Mesendoderm (in vitro differentiated cells): Measurements from ENCODE around the gene COX6B2. TPM values are rescaled to one million over a fixed set of nuclear protein-coding genes. Genes with fewer than 3 reads are reported as not detected.
"Not testable (repeated sequence)": the region's sequence is repeated elsewhere in the genome, so short reads cannot be mapped to it uniquely, and the experiment has no call there.

Experiments used
- DNase-seq: peaks from one replicate; pipeline ENCODE4 v3.0.0; 2013
- H2AK5ac ChIP-seq: 2 replicates; pipeline ENCODE4 v1.6.1; 2013; ENCODE audit warnings: low read length, inconsistent platforms
- H2BK120ac ChIP-seq: 2 replicates; pipeline ENCODE4 v1.6.1; 2013; ENCODE audit warnings: low read depth, mild to moderate bottlenecking, low read length, moderate library complexity, mixed read lengths
- H2BK15ac ChIP-seq: replicated peaks from 2 replicates; pipeline ENCODE4 v1.6.1; 2013; ENCODE audit warnings: low read depth, mild to moderate bottlenecking, moderate library complexity
- H2BK5ac ChIP-seq: 2 replicates; pipeline ENCODE4 v1.6.1; 2013; ENCODE audit warnings: low read length, inconsistent platforms
- H3K18ac ChIP-seq: 2 replicates; pipeline ENCODE4 v1.6.1; 2013; ENCODE audit warnings: mild to moderate bottlenecking, low read length, mixed read lengths
- H3K23ac ChIP-seq: one replicate; pipeline ENCODE4 v1.6.1; 2013; ENCODE audit warnings: low read length
- H3K27ac ChIP-seq: 2 replicates; pipeline ENCODE4 v1.5.1; 2013; ENCODE audit warnings: low read depth, mild to moderate bottlenecking, inconsistent platforms, low read length, moderate library complexity
- H3K27me3 ChIP-seq: 2 replicates; pipeline ENCODE4 v1.6.1; 2013; ENCODE audit warnings: low read length, control low read depth, mild to moderate bottlenecking, inconsistent platforms; ENCODE audit not compliant: insufficient read depth, poor library complexity
- H3K36me3 ChIP-seq: 2 replicates; pipeline ENCODE4 v1.6.1; 2013; ENCODE audit warnings: low read length, inconsistent platforms; ENCODE audit not compliant: control insufficient read depth, insufficient read depth
- H3K4ac ChIP-seq: one replicate; pipeline ENCODE4 v1.6.1; 2013; ENCODE audit warnings: low read depth, mild to moderate bottlenecking, low read length, moderate library complexity
- H3K4me1 ChIP-seq: 2 replicates; pipeline ENCODE4 v1.6.1; 2013; ENCODE audit warnings: low read depth, low read length, inconsistent platforms; ENCODE audit not compliant: control insufficient read depth
- H3K4me2 ChIP-seq: 2 replicates; pipeline ENCODE4 v1.6.1; 2013; ENCODE audit warnings: low read length
- H3K4me3 ChIP-seq: 2 replicates; pipeline ENCODE4 v1.5.1; 2013; ENCODE audit warnings: mild to moderate bottlenecking, low read length
- H3K56ac ChIP-seq: one replicate; pipeline ENCODE4 v1.6.1; 2013; ENCODE audit warnings: low read length
- H3K79me1 ChIP-seq: 2 replicates; pipeline ENCODE4 v1.6.1; 2013; ENCODE audit warnings: low read length, inconsistent platforms
- H3K79me2 ChIP-seq: 2 replicates; pipeline ENCODE4 v1.6.1; 2013; ENCODE audit warnings: mild to moderate bottlenecking, low read length; ENCODE audit not compliant: control insufficient read depth, insufficient read depth
- H3K9ac ChIP-seq: 2 replicates; pipeline ENCODE4 v1.6.1; 2013; ENCODE audit warnings: low read length, inconsistent platforms
- H4K5ac ChIP-seq: one replicate; pipeline ENCODE4 v1.6.1; 2013; ENCODE audit warnings: low read length
- H4K8ac ChIP-seq: one replicate; pipeline ENCODE4 v1.6.1; 2013; ENCODE audit warnings: low read depth, mild to moderate bottlenecking, control low read depth, low read length, moderate library complexity
- WGBS: extraction: QIAGEN DNeasy Blood & Tissue Kit; methylation state at CpG from one replicate; pipeline ENCODE4 v1.1.7; 2013; ENCODE audit warnings: low lambda C conversion rate, missing lambda C conversion rate; ENCODE audit not compliant: insufficient coverage; ENCODE audit errors: extremely low coverage; 5-methylcytosine and 5-hydroxymethylcytosine counted together
- polyA plus RNA-seq, 2 experiments: library from polyadenylated mRNA; stranded (reverse); fragments of 200-250 nt; gene quantifications; one replicate each; pipeline ENCODE4 v1.2.3, GENCODE V29; 2013

COX6B2 gene, protein sequence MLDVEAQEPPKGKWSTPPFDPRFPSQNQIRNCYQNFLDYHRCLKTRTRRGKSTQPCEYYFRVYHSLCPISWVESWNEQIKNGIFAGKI
- polyA plus RNA-seq (2013, experiment 1 of 2), result 0.10 TPM
- 0.10 TPM for polyA plus RNA-seq (2013, experiment 2 of 2)

DNA sequence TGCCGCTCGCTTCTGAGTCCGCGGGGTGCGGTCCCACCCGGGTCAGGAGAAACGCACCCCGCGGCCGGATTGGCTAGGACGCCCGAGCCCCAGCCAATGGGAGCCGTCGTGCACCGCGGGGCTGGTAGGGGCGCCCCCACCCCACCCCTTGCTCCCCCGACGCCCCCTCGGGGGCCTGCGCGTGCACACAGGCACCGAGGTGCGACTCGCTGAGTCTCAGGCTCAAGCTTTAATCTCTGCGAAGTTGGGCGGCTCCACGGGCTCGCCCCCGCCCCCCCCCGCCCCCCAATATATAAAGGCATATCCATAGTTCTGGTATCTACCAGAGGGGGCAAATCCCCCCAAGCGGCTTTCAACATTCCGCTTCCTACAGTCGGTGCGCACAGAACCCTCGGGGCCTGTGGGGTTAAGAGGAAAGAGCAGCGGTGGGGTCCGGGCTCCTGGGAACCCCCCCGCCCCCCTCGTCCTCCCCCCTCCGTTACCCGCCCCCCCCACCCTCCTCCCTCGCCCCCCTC lies at the start of gene COX6B2:
COX6B2 (minus strand) TSS at position 22 of the 515 bp plus-strand sequence. CDS start 198 bp downstream, outside the sequence.
- peak within 1 kb of the TSS; percentile 61 for H3K4me2 ChIP-seq
- H3K4me1 ChIP-seq, result peaks cover 3% of the 10 kb centered on the region
- no peak within 1 kb of the TSS for H2BK15ac ChIP-seq
- no peak within 1 kb of the TSS for H2AK5ac ChIP-seq
- H2BK120ac ChIP-seq, result no peak within 1 kb of the TSS
- no peak for DNase-seq
- H3K23ac ChIP-seq, result no peak within 1 kb of the TSS
- H3K79me1 ChIP-seq, result no peaks in the 10 kb centered on the region
- H3K4me3 ChIP-seq, result no peak within 1 kb of the TSS
- no peaks in the 10 kb centered on the region for H3K36me3 ChIP-seq
- H3K18ac ChIP-seq, result no peak within 1 kb of the TSS
- no CpG with 5 or more reads among the region's 43 CpGs for WGBS
- peaks cover 16% of the 10 kb centered on the region for H3K27me3 ChIP-seq
- H3K4ac ChIP-seq, result no peak within 1 kb of the TSS
- no peak within 1 kb of the TSS for H2BK5ac ChIP-seq
- H3K79me2 ChIP-seq, result no peaks in the 10 kb centered on the region
- no peak within 1 kb of the TSS for H3K27ac ChIP-seq
- H4K8ac ChIP-seq, result no peak within 1 kb of the TSS
- H3K9ac ChIP-seq, result peak within 1 kb of the TSS; percentile 59
- H4K5ac ChIP-seq, result no peak within 1 kb of the TSS
- H3K56ac ChIP-seq, result peak within 1 kb of the TSS; percentile 75

DNA sequence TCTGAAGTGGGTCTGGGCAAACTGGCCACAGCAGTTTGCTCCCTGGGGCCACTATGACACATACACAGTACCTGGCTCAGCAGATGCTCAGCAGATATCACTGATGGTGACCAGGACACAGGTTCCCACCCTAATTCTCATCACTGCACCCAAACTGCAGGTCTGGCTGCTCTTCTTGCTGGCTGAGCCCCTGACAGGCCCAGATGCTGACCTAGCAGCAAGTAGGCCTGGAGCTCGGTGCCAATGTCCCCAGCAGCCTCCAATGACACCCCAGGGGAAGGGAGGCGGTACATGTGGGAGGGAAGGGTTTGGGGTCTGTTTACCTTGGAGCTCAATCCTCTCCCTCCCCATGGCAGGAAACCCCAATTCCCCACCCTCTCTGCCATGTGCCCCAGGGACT lies 48.0 kb upstream of the COX6B2 start:
- peaks cover 28% of the 10 kb centered on the region for H3K79me2 ChIP-seq
- no peak overlapping the region for H3K56ac ChIP-seq
- H3K4me2 ChIP-seq, result no peak overlapping the region
- H2BK120ac ChIP-seq, result no peak overlapping the region
- peaks cover 19% of the 10 kb centered on the region for H3K79me1 ChIP-seq
- DNase-seq, result no peak
- H2AK5ac ChIP-seq, result no peak overlapping the region
- H3K27ac ChIP-seq, result no peak overlapping the region
- WGBS, result no CpG with 5 or more reads among the region's 2 CpGs
- no peak overlapping the region for H3K9ac ChIP-seq
- H2BK15ac ChIP-seq, result no peak overlapping the region
- H3K36me3 ChIP-seq, result peaks cover 13% of the 10 kb centered on the region
- peaks cover 9% of the 10 kb centered on the region for H3K4me1 ChIP-seq
- H3K4ac ChIP-seq, result no peak overlapping the region
- no peak overlapping the region for H3K18ac ChIP-seq
- H4K8ac ChIP-seq, result no peak overlapping the region
- no peaks in the 10 kb centered on the region for H3K27me3 ChIP-seq
- no peak overlapping the region for H3K23ac ChIP-seq
- H4K5ac ChIP-seq, result no peak overlapping the region
- no peak overlapping the region for H2BK5ac ChIP-seq
- no peak overlapping the region for H3K4me3 ChIP-seq

DNA sequence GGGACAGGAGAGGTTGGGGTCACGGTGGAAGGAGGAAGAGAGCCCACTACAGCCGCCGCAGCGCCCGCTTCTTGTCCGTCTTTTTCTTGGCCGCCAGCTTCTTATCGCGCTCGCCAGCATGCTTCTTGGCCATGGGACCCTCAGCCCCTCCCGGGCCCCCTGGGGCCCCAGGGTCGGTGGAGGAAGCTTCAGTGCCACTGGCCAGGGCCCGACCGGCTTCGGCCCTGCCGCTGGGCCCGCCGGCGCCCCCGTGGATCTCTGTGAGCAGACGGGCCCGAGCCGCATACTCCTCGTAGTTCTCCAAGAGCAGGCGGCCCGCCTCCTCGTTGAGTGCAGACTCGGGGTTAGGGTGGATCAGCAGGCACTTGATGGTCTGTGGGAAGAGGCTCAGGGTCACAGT lies 46.9 kb upstream of the COX6B2 start:
- DNase-seq, H3K23ac ChIP-seq, H3K27me3 ChIP-seq, H2AK5ac ChIP-seq, H3K27ac ChIP-seq, H2BK5ac ChIP-seq, H2BK120ac ChIP-seq, H3K4me2 ChIP-seq, H3K9ac ChIP-seq, H3K4me3 ChIP-seq, H3K56ac ChIP-seq, H3K4ac ChIP-seq, H3K18ac ChIP-seq, H2BK15ac ChIP-seq, H4K8ac ChIP-seq, H3K4me1 ChIP-seq, H4K5ac ChIP-seq: not testable (repeated sequence)
- Histone ChIP-seq H3K79me1 (peaks cover 17% of the 10 kb centered on the region), H3K79me2 (peaks cover 18% of the 10 kb centered on the region), H3K36me3 (peaks cover 13% of the 10 kb centered on the region)
- WGBS, result no CpG with 5 or more reads among the region's 28 CpGs

DNA sequence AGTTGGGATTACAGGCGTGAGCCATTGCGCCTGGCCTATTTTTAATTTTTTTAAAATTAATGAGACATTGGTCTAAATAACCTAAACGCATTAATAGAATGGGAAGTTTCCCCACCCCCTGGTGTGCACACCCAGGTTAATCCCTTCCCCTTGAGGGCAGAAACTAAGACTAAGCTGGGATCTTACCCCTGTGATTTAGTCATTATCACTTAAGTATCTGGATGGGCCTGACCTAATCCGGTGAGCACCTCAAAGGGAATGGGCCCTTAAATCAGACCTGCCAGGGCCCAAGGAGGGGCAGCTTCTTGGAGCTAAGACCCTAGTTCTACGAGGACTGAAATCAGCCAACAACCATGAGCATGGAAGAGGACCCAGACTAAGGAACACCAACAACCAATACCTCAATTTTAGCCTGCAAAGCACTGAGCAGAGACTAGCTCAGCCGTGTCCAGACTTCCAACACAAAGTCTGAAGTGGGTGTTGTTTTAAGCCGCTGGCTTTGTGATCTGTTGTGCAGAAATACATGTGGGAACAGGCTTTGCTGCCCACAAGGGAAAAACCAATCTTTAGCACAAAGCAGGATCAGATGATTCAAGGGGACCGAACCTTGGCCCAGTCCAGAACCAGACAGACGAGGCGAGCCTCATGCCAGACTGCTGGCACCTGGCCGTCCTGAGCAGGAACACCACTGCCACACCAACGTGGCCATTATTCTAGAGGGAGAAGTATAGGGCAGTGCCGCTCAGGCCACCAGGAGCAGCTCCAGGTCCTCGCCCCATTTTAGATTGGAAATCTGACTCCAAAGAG lies 46.0 kb upstream of the COX6B2 start:
- no peak overlapping the region for H2AK5ac ChIP-seq
- no peak overlapping the region for H4K5ac ChIP-seq
- H3K9ac ChIP-seq, result no peak overlapping the region
- H2BK15ac ChIP-seq, result no peak overlapping the region
- H3K4me1 ChIP-seq, result no peaks in the 10 kb centered on the region
- H3K4ac ChIP-seq, result no peak overlapping the region
- H3K79me1 ChIP-seq, result peaks cover 8% of the 10 kb centered on the region
- no peaks in the 10 kb centered on the region for H3K27me3 ChIP-seq
- no peak overlapping the region for H3K56ac ChIP-seq
- no peak for DNase-seq
- no CpG with 5 or more reads among the region's 14 CpGs for WGBS
- H2BK120ac ChIP-seq, result no peak overlapping the region
- H2BK5ac ChIP-seq, result no peak overlapping the region
- H3K23ac ChIP-seq, result no peak overlapping the region
- peaks cover 7% of the 10 kb centered on the region for H3K36me3 ChIP-seq
- H3K18ac ChIP-seq, result no peak overlapping the region
- no peak overlapping the region for H3K27ac ChIP-seq
- peaks cover 9% of the 10 kb centered on the region for H3K79me2 ChIP-seq
- no peak overlapping the region for H3K4me2 ChIP-seq
- H4K8ac ChIP-seq, result no peak overlapping the region
- no peak overlapping the region for H3K4me3 ChIP-seq

DNA sequence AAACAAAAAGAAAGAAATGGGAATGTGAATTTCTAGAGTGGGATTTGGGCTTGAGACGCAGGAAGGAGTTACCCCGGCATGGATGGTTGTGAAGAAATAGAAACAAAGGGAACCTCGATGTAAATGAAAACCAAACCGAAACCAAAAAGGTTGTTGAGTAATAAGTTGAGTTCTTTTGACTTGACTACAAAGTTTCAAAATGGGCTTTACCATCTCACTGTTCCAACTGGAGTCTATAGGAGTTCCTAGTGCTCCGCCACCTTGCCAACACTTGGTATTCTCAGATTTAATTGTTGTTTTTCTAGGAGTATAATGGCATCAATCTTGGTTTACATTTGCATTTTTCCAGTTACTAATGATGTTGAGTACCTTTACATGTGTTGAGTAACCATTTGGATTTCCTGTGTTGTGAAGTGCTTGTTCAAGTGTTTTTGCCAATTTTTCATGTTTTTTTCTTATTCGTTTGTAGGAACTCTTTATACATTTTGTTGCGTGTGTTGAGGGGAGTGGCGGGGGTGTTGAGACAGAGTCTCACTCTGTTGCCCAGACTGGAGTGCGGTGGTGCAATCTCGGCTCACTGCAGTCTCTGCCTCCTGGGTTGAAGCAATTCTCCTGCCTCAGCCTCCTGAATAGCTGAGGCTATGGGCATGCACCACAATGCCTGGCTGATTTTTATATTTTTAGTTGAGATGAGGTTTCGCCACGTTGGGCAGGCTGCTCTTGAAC lies 43.8 kb upstream of the COX6B2 start:
- H4K8ac ChIP-seq, result no peak overlapping the region
- no peak overlapping the region for H3K27ac ChIP-seq
- no peaks in the 10 kb centered on the region for H3K27me3 ChIP-seq
- no peak overlapping the region for H3K56ac ChIP-seq
- H2BK15ac ChIP-seq, result no peak overlapping the region
- H3K4ac ChIP-seq, result no peak overlapping the region
- H3K36me3 ChIP-seq, result peaks cover 4% of the 10 kb centered on the region
- H2BK5ac ChIP-seq, result no peak overlapping the region
- no peak for DNase-seq
- no peaks in the 10 kb centered on the region for H3K4me1 ChIP-seq
- peaks cover 6% of the 10 kb centered on the region for H3K79me1 ChIP-seq
- H4K5ac ChIP-seq, result no peak overlapping the region
- H3K4me2 ChIP-seq, result no peak overlapping the region
- H3K4me3 ChIP-seq, result no peak overlapping the region
- no peak overlapping the region for H3K18ac ChIP-seq
- peaks cover 1% of the 10 kb centered on the region for H3K79me2 ChIP-seq
- no peak overlapping the region for H2BK120ac ChIP-seq
- H3K23ac ChIP-seq, result no peak overlapping the region
- WGBS, result no CpG with 5 or more reads among the region's 12 CpGs
- no peak overlapping the region for H3K9ac ChIP-seq
- H2AK5ac ChIP-seq, result no peak overlapping the region
